8988T (cell line): ENCODE measurements around the gene ISCA2.
"Not testable (repeated sequence)": the region's sequence is repeated elsewhere in the genome, so short reads cannot be mapped to it uniquely, and the experiment has no call there.

ENCODE experiments used
- DNase-seq: peaks from one replicate; pipeline ENCODE4 v3.0.0; 2011

ISCA2 gene

GRCh38 chr14:74531467-74531866 is 37.9 kb downstream of the ISCA2 start:
- peak; percentile 79 for DNase-seq

- DNase-seq = no peak
These were observed 38.7 kb downstream of the ISCA2 start for GRCh38 chr14:74532246-74532645.

GRCh38 chr14:74533576-74533975 is 40.0 kb downstream of the ISCA2 start:
- DNase-seq = no peak

GRCh38 chr14:74535756-74536325 is 42.3 kb downstream of the ISCA2 start:
- no peak for DNase-seq

GRCh38 chr14:74536336-74536735 is 42.8 kb downstream of the ISCA2 start:
- DNase-seq = not testable (repeated sequence)

GRCh38 chr14:74538411-74539391 is 45.1 kb downstream of the ISCA2 start:
- no peak for DNase-seq

GRCh38 chr14:74539503-74539902 is 45.9 kb downstream of the ISCA2 start:
- DNase-seq = no peak

- DNase-seq = no peak
These were observed 47.7 kb downstream of the ISCA2 start for GRCh38 chr14:74541225-74541624.

- no peak for DNase-seq
These were observed 48.6 kb downstream of the ISCA2 start for GRCh38 chr14:74542056-74542685.

- no peak for DNase-seq
These were observed 50.3 kb downstream of the ISCA2 start for GRCh38 chr14:74543771-74544438.

- DNase-seq = no peak
These were observed 51.8 kb downstream of the ISCA2 start for GRCh38 chr14:74545386-74545785.

- no peak for DNase-seq
These were observed 52.9 kb downstream of the ISCA2 start for GRCh38 chr14:74546416-74546815.
